IMR-90 (cell line): ENCODE results near the gene ZNF396.

Experiments
- BHLHE40 ChIP-seq: fragments of 150-350 bp; IDR thresholded peaks from 2 replicates; pipeline ENCODE4 v1.6.1; 2016; ENCODE audit warnings: mild to moderate bottlenecking, low read depth, low read length
- CEBPB ChIP-seq: IDR thresholded peaks from 2 replicates; pipeline ENCODE4 v1.6.1; 2012; ENCODE audit warnings: low read depth, low read length, improper control_type of control experiment
- CTCF ChIP-seq: conservative IDR thresholded peaks from 2 replicates; pipeline ENCODE4 v1.5.1; 2012; ENCODE audit warnings: mild to moderate bottlenecking, low read depth, low read length, improper control_type of control experiment
- FOS ChIP-seq: fragments of 150-350 bp; IDR thresholded peaks from 2 replicates; pipeline ENCODE4 v1.6.1; 2016; ENCODE audit warnings: low read depth, low read length
- MAZ ChIP-seq: IDR thresholded peaks from 2 replicates; pipeline ENCODE4 v1.6.1; 2012; ENCODE audit warnings: low read depth, mild to moderate bottlenecking, low read length, improper control_type of control experiment, moderate library complexity, borderline replicate concordance
- NFE2L2 ChIP-seq: fragments of 150-350 bp; IDR thresholded peaks from 2 replicates; pipeline ENCODE4 v1.6.1; 2016; ENCODE audit warnings: low read depth, mild to moderate bottlenecking, low read length
- POLR2A ChIP-seq: IDR thresholded peaks from 2 replicates; pipeline ENCODE4 v1.6.1; 2012; ENCODE audit warnings: mild to moderate bottlenecking, low read depth, low read length
- RAD21 ChIP-seq: IDR thresholded peaks from 2 replicates; pipeline ENCODE4 v1.6.1; 2012; ENCODE audit warnings: low read length, improper control_type of control experiment
- RFX5 ChIP-seq: IDR thresholded peaks from 2 replicates; pipeline ENCODE4 v1.8.0; 2012; ENCODE audit warnings: low read depth, mild to moderate bottlenecking, low read length, moderate library complexity
- SMC3 ChIP-seq: fragments of 150-350 bp; IDR thresholded peaks from 2 replicates; pipeline ENCODE4 v1.6.1; 2016; ENCODE audit warnings: low read depth, mild to moderate bottlenecking, antibody characterized with exemption, low read length, moderate library complexity
- USF2 ChIP-seq: fragments of 150-350 bp; IDR thresholded peaks from 2 replicates; pipeline ENCODE4 v1.6.1; 2017; ENCODE audit warnings: mild to moderate bottlenecking, antibody characterized with exemption, low read length, low read depth
- TF ChIP-seq, protein P1 (sequence below): fragments of 150-350 bp; IDR thresholded peaks from 2 replicates; pipeline ENCODE4 v1.6.1; 2016; ENCODE audit warnings: low read depth, mild to moderate bottlenecking, low read length, moderate library complexity, borderline replicate concordance

DNA sequence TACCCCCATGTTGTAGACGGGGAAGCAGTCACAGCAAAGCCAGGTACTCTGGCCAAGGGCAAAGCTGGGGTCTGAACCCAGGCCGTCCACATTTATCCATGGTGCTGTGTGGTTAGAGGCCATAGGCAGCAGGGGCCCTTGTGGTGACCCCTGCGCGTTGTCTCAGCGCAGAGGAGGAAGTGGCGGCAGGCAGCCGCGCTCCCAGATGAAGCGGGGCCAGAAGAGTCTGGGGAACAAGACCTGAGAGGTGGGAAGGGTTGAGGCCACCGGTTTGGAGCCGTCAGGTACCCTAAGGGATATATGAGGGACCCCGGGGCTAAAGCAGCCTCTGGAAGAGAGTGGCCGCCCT lies 770 bp downstream of the ZNF396 start:
- no peak for TF ChIP-seq CEBPB
- TF ChIP-seq USF2 = no peak
- no peak for TF ChIP-seq SMC3
- no peak for TF ChIP-seq FOS
- no peak for TF ChIP-seq MAZ
- no peak for TF ChIP-seq CTCF
- TF ChIP-seq, protein P1, sequence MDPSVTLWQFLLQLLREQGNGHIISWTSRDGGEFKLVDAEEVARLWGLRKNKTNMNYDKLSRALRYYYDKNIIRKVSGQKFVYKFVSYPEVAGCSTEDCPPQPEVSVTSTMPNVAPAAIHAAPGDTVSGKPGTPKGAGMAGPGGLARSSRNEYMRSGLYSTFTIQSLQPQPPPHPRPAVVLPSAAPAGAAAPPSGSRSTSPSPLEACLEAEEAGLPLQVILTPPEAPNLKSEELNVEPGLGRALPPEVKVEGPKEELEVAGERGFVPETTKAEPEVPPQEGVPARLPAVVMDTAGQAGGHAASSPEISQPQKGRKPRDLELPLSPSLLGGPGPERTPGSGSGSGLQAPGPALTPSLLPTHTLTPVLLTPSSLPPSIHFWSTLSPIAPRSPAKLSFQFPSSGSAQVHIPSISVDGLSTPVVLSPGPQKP = no peak
- TF ChIP-seq POLR2A = no peak
- no peak for TF ChIP-seq RFX5
- TF ChIP-seq NFE2L2 = no peak
- TF ChIP-seq RAD21 = no peak
- no peak for TF ChIP-seq BHLHE40
